HG03575 (cell line): ENCODE data around the gene EXOSC5.
"Not testable (repeated sequence)": the region's sequence is repeated elsewhere in the genome, so short reads cannot be mapped to it uniquely, and the experiment has no call there.

Source experiments
- ATAC-seq: cut with Tn5 transposase; IDR thresholded peaks from one replicate; pipeline ENCODE4 v1.9.1; 2021; ENCODE audit not compliant: unreplicated experiment, insufficient number of reproducible peaks, low FRiP score; ENCODE audit errors: extremely low read depth

EXOSC5 gene

GRCh38 chr19:41397086-41398049, at the start of gene EXOSC5, which contains the start of gene BCKDHA:
EXOSC5 (minus strand) TSS chr19:41397359; CDS start chr19:41397328, 31 bp downstream.
BCKDHA (plus strand) TSS chr19:41397818; CDS start chr19:41397828, 10 bp downstream.
- peak; percentile 85 for ATAC-seq

- ATAC-seq: no peak
Measured at GRCh38 chr19:41445575-41445974, 48.4 kb upstream of the EXOSC5 start.

- no peak for ATAC-seq
Measured at GRCh38 chr19:41443813-41444455, 46.8 kb upstream of the EXOSC5 start.

GRCh38 chr19:41442473-41443355, 45.6 kb upstream of the EXOSC5 start, which contains the start of gene ERICH4:
ERICH4 (plus strand) TSS chr19:41443156; CDS start chr19:41443170, 14 bp downstream.
- ATAC-seq: no peak

- no peak for ATAC-seq
Measured at GRCh38 chr19:41441321-41441945, 44.3 kb upstream of the EXOSC5 start.

GRCh38 chr19:41439441-41440222, 42.5 kb upstream of the EXOSC5 start, which contains the start of gene DMAC2:
DMAC2 (minus strand) TSS chr19:41439912; CDS start chr19:41439899, 13 bp downstream.
- peak; percentile 63 for ATAC-seq

GRCh38 chr19:41437944-41438574, 40.9 kb upstream of the EXOSC5 start:
- ATAC-seq: no peak

GRCh38 chr19:41436674-41436951, 39.5 kb upstream of the EXOSC5 start:
- ATAC-seq: no peak

- ATAC-seq: no peak
Measured at GRCh38 chr19:41435936-41436673, 38.9 kb upstream of the EXOSC5 start.

GRCh38 chr19:41435376-41435775, 38.2 kb upstream of the EXOSC5 start:
- ATAC-seq: not testable (repeated sequence)

- ATAC-seq: no peak
Measured at GRCh38 chr19:41434450-41434849, 37.3 kb upstream of the EXOSC5 start.

GRCh38 chr19:41433171-41433570, 36.0 kb upstream of the EXOSC5 start:
- no peak for ATAC-seq

GRCh38 chr19:41431426-41432386, 34.5 kb upstream of the EXOSC5 start:
- no peak for ATAC-seq

GRCh38 chr19:41430922-41431321, 33.8 kb upstream of the EXOSC5 start:
- ATAC-seq: no peak

- ATAC-seq: no peak
Measured at GRCh38 chr19:41428481-41428859, 31.3 kb upstream of the EXOSC5 start.
